Mononuclear cell (primary cell): Measurements from ENCODE around the gene SETBP1. TPM values are rescaled to one million over a fixed set of nuclear protein-coding genes. Genes with fewer than 3 reads are reported as not detected.

Source experiments
- H3K27me3 ChIP-seq: 2 replicates; pipeline ENCODE4 v1.6.0; 2011; ENCODE audit warnings: low read length, control low read depth; ENCODE audit not compliant: insufficient read depth
- H3K4me1 ChIP-seq: 2 replicates; pipeline ENCODE4 v1.5.1; 2011; ENCODE audit warnings: mild to moderate bottlenecking, low read length, control low read depth; ENCODE audit not compliant: insufficient read depth
- H3K4me3 ChIP-seq: 2 replicates; pipeline ENCODE4 v1.5.1; 2011; ENCODE audit warnings: mild to moderate bottlenecking, low read length, moderate library complexity
- H3K9me3 ChIP-seq: 2 replicates; pipeline ENCODE4 v1.5.1; 2011; ENCODE audit warnings: low read depth, mild to moderate bottlenecking, control low read depth, low read length
- total RNA-seq: library from RNA; depleted of rRNA; stranded (reverse); fragments of >200 nt; gene quantifications from one replicate; pipeline ENCODE4 v1.2.3, GENCODE V29; 2012

The SETBP1 gene
- total RNA-seq, 1 donor, result 5.0 TPM

- Histone ChIP-seq H3K4me1 (no peaks in the 10 kb centered on the region), H3K27me3 (no peaks in the 10 kb centered on the region), H3K9me3 (no peaks in the 10 kb centered on the region), H3K4me3 (no peak overlapping the region)
Measured at GRCh38 chr18:44954257-44954656, 273.6 kb downstream of the SETBP1 start.

GRCh38 chr18:44955825-44956224, 275.1 kb downstream of the SETBP1 start:
- H3K4me1 ChIP-seq, result no peaks in the 10 kb centered on the region
- no peaks in the 10 kb centered on the region for H3K9me3 ChIP-seq
- H3K4me3 ChIP-seq, result no peak overlapping the region
- H3K27me3 ChIP-seq, result no peaks in the 10 kb centered on the region

GRCh38 chr18:44957025-44957424, 276.3 kb downstream of the SETBP1 start:
- Histone ChIP-seq H3K4me3 (no peak overlapping the region), H3K9me3 (no peaks in the 10 kb centered on the region), H3K4me1 (no peaks in the 10 kb centered on the region), H3K27me3 (no peaks in the 10 kb centered on the region)

- H3K27me3 ChIP-seq, result no peaks in the 10 kb centered on the region
- H3K4me1 ChIP-seq, result no peaks in the 10 kb centered on the region
- no peak overlapping the region for H3K4me3 ChIP-seq
- H3K9me3 ChIP-seq, result no peaks in the 10 kb centered on the region
Measured at GRCh38 chr18:44957461-44957860, 276.8 kb downstream of the SETBP1 start.

GRCh38 chr18:44958040-44958439, 277.4 kb downstream of the SETBP1 start:
- Histone ChIP-seq H3K27me3 (no peaks in the 10 kb centered on the region), H3K9me3 (no peaks in the 10 kb centered on the region), H3K4me1 (no peaks in the 10 kb centered on the region), H3K4me3 (no peak overlapping the region)

GRCh38 chr18:44958455-44958854, 277.8 kb downstream of the SETBP1 start:
- Histone ChIP-seq H3K9me3 (no peaks in the 10 kb centered on the region), H3K4me3 (no peak overlapping the region), H3K27me3 (no peaks in the 10 kb centered on the region), H3K4me1 (no peaks in the 10 kb centered on the region)

GRCh38 chr18:44959013-44959412, 278.3 kb downstream of the SETBP1 start:
- H3K4me1 ChIP-seq, result no peaks in the 10 kb centered on the region
- no peaks in the 10 kb centered on the region for H3K9me3 ChIP-seq
- H3K27me3 ChIP-seq, result no peaks in the 10 kb centered on the region
- H3K4me3 ChIP-seq, result no peak overlapping the region

- no peaks in the 10 kb centered on the region for H3K27me3 ChIP-seq
- no peaks in the 10 kb centered on the region for H3K9me3 ChIP-seq
- H3K4me1 ChIP-seq, result no peaks in the 10 kb centered on the region
- no peak overlapping the region for H3K4me3 ChIP-seq
Measured at GRCh38 chr18:44960580-44960979, 279.9 kb downstream of the SETBP1 start.

GRCh38 chr18:44961288-44961995, 280.8 kb downstream of the SETBP1 start:
- Histone ChIP-seq H3K9me3 (no peaks in the 10 kb centered on the region), H3K4me3 (no peak overlapping the region), H3K4me1 (no peaks in the 10 kb centered on the region), H3K27me3 (no peaks in the 10 kb centered on the region)

- Histone ChIP-seq H3K4me1 (no peaks in the 10 kb centered on the region), H3K27me3 (no peaks in the 10 kb centered on the region), H3K4me3 (no peak overlapping the region), H3K9me3 (no peaks in the 10 kb centered on the region)
Measured at GRCh38 chr18:44967599-44967998, 286.9 kb downstream of the SETBP1 start.

GRCh38 chr18:44968336-44968735, 287.6 kb downstream of the SETBP1 start:
- no peaks in the 10 kb centered on the region for H3K27me3 ChIP-seq
- no peaks in the 10 kb centered on the region for H3K4me1 ChIP-seq
- no peak overlapping the region for H3K4me3 ChIP-seq
- H3K9me3 ChIP-seq, result no peaks in the 10 kb centered on the region

GRCh38 chr18:44969214-44969795, 288.6 kb downstream of the SETBP1 start:
- H3K9me3 ChIP-seq, result no peaks in the 10 kb centered on the region
- H3K4me3 ChIP-seq, result no peak overlapping the region
- H3K4me1 ChIP-seq, result no peaks in the 10 kb centered on the region
- no peaks in the 10 kb centered on the region for H3K27me3 ChIP-seq

- Histone ChIP-seq H3K9me3 (no peaks in the 10 kb centered on the region), H3K4me1 (no peaks in the 10 kb centered on the region), H3K27me3 (no peaks in the 10 kb centered on the region), H3K4me3 (no peak overlapping the region)
Measured at GRCh38 chr18:44973282-44973681, 292.6 kb downstream of the SETBP1 start.

- H3K9me3 ChIP-seq, result no peaks in the 10 kb centered on the region
- H3K4me1 ChIP-seq, result no peaks in the 10 kb centered on the region
- no peaks in the 10 kb centered on the region for H3K27me3 ChIP-seq
- no peak overlapping the region for H3K4me3 ChIP-seq
Measured at GRCh38 chr18:44974174-44974573, 293.5 kb downstream of the SETBP1 start.

GRCh38 chr18:44977856-44978255, 297.2 kb downstream of the SETBP1 start:
- Histone ChIP-seq H3K4me3 (no peak overlapping the region), H3K4me1 (peaks cover 7% of the 10 kb centered on the region), H3K27me3 (no peaks in the 10 kb centered on the region), H3K9me3 (no peaks in the 10 kb centered on the region)

- peaks cover 7% of the 10 kb centered on the region for H3K4me1 ChIP-seq
- H3K27me3 ChIP-seq, result no peaks in the 10 kb centered on the region
- no peaks in the 10 kb centered on the region for H3K9me3 ChIP-seq
- H3K4me3 ChIP-seq, result no peak overlapping the region
Measured at GRCh38 chr18:44979748-44980147, 299.1 kb downstream of the SETBP1 start.
